ENCODE data around the gene PRDX6. TPM values are rescaled to one million over a fixed set of nuclear protein-coding genes. Genes with fewer than 3 reads are reported as not detected.
"Not testable (repeated sequence)": the region's sequence is repeated elsewhere in the genome, so short reads cannot be mapped to it uniquely, and the experiment has no call there.

The PRDX6 gene
- total RNA-seq, 1 donor from 2014 or later: 148 TPM

DNA sequence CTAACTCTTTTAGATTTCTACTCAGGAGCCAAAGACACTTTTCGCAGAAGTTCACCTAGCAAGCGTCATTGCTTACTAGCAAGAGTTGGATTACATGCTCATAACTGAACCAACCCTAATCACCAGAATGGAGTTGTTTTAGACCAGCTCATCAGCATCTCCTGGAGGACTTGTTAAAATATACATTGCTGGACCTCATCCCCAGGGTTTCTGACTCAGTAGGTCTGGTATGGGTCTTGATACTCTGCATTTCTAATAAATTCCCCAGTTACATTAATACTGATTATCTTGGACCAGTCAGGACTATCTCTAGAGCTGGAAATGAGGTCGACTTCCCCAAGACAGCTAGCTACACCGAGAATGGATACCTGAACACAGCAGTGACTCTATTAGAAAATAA is 9.7 kb upstream of the PRDX6 start:
- peaks cover 31% of the 10 kb centered on the region for H3K9me3 Mint-ChIP-seq (ENCODE audit: unreplicated experiment)
- H3K27me3 Mint-ChIP-seq (ENCODE audit: unreplicated experiment): no peaks in the 10 kb centered on the region
- TF ChIP-seq, protein P1, sequence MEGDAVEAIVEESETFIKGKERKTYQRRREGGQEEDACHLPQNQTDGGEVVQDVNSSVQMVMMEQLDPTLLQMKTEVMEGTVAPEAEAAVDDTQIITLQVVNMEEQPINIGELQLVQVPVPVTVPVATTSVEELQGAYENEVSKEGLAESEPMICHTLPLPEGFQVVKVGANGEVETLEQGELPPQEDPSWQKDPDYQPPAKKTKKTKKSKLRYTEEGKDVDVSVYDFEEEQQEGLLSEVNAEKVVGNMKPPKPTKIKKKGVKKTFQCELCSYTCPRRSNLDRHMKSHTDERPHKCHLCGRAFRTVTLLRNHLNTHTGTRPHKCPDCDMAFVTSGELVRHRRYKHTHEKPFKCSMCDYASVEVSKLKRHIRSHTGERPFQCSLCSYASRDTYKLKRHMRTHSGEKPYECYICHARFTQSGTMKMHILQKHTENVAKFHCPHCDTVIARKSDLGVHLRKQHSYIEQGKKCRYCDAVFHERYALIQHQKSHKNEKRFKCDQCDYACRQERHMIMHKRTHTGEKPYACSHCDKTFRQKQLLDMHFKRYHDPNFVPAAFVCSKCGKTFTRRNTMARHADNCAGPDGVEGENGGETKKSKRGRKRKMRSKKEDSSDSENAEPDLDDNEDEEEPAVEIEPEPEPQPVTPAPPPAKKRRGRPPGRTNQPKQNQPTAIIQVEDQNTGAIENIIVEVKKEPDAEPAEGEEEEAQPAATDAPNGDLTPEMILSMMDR (IDR thresholded peaks at IDR 0.05): no peak
- no peaks in the 10 kb centered on the region for H3K4me1 Mint-ChIP-seq (ENCODE audit: unreplicated experiment)
- no peak for DNase-seq (ENCODE audit: extremely low spot score, unreplicated experiment)
- H3K27ac Mint-ChIP-seq (ENCODE audit: unreplicated experiment): no peak overlapping the region
- peaks cover 14% of the 10 kb centered on the region for H3K36me3 Mint-ChIP-seq (ENCODE audit: unreplicated experiment)
- no peak overlapping the region for H3K4me3 Mint-ChIP-seq (ENCODE audit: unreplicated experiment)

DNA sequence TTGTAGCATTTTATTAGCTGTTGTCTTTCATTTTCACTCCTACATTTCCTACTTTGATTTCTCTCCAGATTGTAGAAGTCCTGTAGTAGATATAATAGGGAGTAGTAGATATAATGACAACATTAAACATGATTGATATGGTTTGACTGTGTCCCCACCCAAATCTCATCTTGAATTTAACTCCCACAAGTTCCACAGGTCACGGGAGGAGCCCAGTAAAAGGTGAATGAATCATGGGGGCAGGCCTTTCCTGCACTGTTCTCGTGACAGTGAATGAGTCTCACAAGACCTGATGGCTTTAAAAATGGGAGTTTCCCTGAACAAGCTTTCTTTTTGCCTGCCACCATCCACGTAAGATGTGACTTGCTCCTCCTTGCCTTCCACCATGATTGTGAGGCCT is 7.5 kb upstream of the PRDX6 start:
- H3K27ac Mint-ChIP-seq (ENCODE audit: unreplicated experiment): no peak overlapping the region
- H3K4me1 Mint-ChIP-seq (ENCODE audit: unreplicated experiment): peaks cover 18% of the 10 kb centered on the region
- H3K36me3 Mint-ChIP-seq (ENCODE audit: unreplicated experiment): peaks cover 5% of the 10 kb centered on the region
- H3K9me3 Mint-ChIP-seq (ENCODE audit: unreplicated experiment): peaks cover 15% of the 10 kb centered on the region
- H3K27me3 Mint-ChIP-seq (ENCODE audit: unreplicated experiment): no peaks in the 10 kb centered on the region
- DNase-seq (ENCODE audit: extremely low spot score, unreplicated experiment): no peak
- no peak overlapping the region for H3K4me3 Mint-ChIP-seq (ENCODE audit: unreplicated experiment)
- TF ChIP-seq, protein P1 (IDR thresholded peaks at IDR 0.05): no peak

DNA sequence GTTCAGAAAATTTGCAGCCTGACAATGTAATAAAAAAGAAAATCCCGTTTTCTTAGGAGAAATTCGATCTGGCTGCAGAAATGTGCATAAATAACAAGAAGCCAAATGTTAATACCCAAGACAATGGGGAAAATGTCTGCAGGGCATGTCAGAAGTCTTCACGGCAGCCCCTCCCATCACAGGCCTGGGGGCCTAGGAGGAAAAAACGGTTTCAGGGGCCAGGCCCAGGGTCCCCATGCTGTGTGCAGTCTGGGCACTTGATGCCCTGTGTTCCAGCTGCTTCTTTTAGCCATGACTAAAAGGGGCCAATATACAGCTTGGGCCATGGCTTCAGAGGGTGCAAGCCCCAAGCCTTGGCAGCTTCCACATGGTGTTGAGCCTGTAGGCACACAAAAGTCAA is 6.5 kb upstream of the PRDX6 start:
- H3K4me1 Mint-ChIP-seq (ENCODE audit: unreplicated experiment): peaks cover 26% of the 10 kb centered on the region
- DNase-seq (ENCODE audit: extremely low spot score, unreplicated experiment): no peak
- H3K27ac Mint-ChIP-seq (ENCODE audit: unreplicated experiment): no peak overlapping the region
- TF ChIP-seq, protein P1 (IDR thresholded peaks at IDR 0.05): no peak
- H3K4me3 Mint-ChIP-seq (ENCODE audit: unreplicated experiment): no peak overlapping the region
- H3K9me3 Mint-ChIP-seq (ENCODE audit: unreplicated experiment): peaks cover 11% of the 10 kb centered on the region
- no peaks in the 10 kb centered on the region for H3K27me3 Mint-ChIP-seq (ENCODE audit: unreplicated experiment)
- H3K36me3 Mint-ChIP-seq (ENCODE audit: unreplicated experiment): peaks cover 5% of the 10 kb centered on the region

DNA sequence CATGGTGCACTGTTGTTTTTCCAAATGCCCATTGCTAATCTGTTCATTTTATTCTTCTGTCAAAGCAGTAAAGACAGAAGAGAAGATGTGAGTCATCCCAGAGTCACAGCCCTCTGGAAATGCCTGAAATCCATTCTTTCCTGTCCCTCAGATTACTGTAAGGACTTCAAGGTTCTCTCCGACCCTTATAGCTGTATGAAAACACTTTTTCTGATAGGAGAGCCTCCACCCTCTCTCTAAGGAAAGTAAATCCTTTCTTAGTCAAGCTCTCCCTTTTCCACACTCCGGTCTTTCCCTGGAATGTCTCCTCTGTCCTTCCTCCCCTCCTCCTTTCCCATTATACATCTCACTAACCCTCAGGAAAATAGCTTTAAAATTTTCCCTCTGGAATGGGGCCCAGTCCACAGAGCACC is 3.5 kb upstream of the PRDX6 start:
- TF ChIP-seq, protein P1 (IDR thresholded peaks at IDR 0.05): no peak
- Mint-ChIP-seq H3K4me1 (ENCODE audit: unreplicated experiment) (peaks cover 41% of the 10 kb centered on the region), H3K4me3 (ENCODE audit: unreplicated experiment) (peak overlapping the region; percentile 31), H3K27me3 (ENCODE audit: unreplicated experiment) (no peaks in the 10 kb centered on the region), H3K9me3 (ENCODE audit: unreplicated experiment) (peaks cover 6% of the 10 kb centered on the region), H3K36me3 (ENCODE audit: unreplicated experiment) (peaks cover 5% of the 10 kb centered on the region), H3K27ac (ENCODE audit: unreplicated experiment) (peak overlapping the region; percentile 89)
- no peak for DNase-seq (ENCODE audit: extremely low spot score, unreplicated experiment)

GRCh38 chr1:173474097-173474779 is 2.9 kb upstream of the PRDX6 start:
- Mint-ChIP-seq H3K27me3 (ENCODE audit: unreplicated experiment) (no peaks in the 10 kb centered on the region), H3K4me1 (ENCODE audit: unreplicated experiment) (peaks cover 47% of the 10 kb centered on the region), H3K9me3 (ENCODE audit: unreplicated experiment) (peaks cover 6% of the 10 kb centered on the region), H3K36me3 (ENCODE audit: unreplicated experiment) (peaks cover 5% of the 10 kb centered on the region), H3K27ac (ENCODE audit: unreplicated experiment) (peak overlapping the region; percentile 89), H3K4me3 (ENCODE audit: unreplicated experiment) (peak overlapping the region; percentile 31)
- no peak for DNase-seq (ENCODE audit: extremely low spot score, unreplicated experiment)
- TF ChIP-seq, protein P1 (IDR thresholded peaks at IDR 0.05): no peak

DNA sequence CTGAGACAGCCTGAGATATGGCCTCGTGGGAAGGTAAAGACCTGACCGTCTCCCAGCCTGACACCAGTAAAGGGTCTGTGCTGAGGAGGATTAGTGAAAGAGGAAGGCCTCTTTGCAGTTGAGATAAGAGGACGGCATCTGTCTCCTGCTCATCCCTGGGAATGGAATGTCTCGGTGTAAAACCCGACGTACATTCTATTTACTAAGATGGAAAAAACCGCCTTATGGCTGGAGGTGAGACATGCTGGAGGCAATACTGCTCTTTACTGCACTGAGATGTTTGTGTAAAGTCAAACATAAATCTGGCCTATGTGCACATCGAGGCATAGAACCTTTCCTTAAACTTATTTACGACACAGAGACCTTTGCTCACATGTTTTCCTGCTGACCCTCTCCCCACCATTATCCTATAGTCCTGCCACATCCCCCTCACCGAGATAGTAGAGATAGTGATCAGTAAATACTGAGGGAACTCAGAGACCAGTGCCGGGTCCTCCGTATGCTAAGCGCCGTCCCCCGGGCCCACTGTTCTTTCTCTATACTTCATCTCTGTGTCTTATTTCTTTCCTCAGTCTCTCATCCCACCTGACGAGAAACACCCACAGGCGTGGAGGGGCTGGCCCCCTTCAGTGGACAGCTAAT is 2.2 kb upstream of the PRDX6 start:
- not testable (repeated sequence) for H3K4me3 Mint-ChIP-seq (ENCODE audit: unreplicated experiment); H3K27me3 Mint-ChIP-seq (ENCODE audit: unreplicated experiment)
- H3K4me1 Mint-ChIP-seq (ENCODE audit: unreplicated experiment): peaks cover 53% of the 10 kb centered on the region

More for the DNA sequence above, 2.2 kb upstream of the PRDX6 start:
- not testable (repeated sequence) for DNase-seq (ENCODE audit: extremely low spot score, unreplicated experiment); H3K36me3 Mint-ChIP-seq (ENCODE audit: unreplicated experiment); H3K9me3 Mint-ChIP-seq (ENCODE audit: unreplicated experiment)
- peak overlapping the region; percentile 89 for H3K27ac Mint-ChIP-seq (ENCODE audit: unreplicated experiment)
